ENCODE measurements around the gene DAPK1.
"Not testable (repeated sequence)": the region's sequence is repeated elsewhere in the genome, so short reads cannot be mapped to it uniquely, and the experiment has no call there.

DAPK1 gene

DNA sequence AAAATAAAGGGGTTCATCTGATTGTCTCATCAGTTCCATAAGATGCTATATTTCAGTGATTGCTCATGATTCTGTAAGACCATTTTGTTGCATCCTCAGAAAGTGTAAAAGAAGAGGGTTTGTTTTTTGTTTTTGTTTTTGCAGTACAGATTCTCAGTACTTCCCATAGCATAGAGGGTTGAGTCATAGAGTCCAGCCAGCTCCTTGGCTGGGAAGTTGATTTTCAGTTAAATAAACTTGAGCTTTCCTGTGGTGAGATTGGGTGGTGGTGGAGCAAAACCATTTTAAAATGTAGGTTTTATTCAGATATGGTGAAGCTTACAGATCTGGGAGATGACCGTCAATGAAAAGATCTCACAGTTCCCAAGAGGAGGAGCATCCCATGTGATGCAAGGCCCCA lies 48.2 kb downstream of the DAPK1 start:
- DNase-seq (ENCODE audit: low read depth), result no peak

DNA sequence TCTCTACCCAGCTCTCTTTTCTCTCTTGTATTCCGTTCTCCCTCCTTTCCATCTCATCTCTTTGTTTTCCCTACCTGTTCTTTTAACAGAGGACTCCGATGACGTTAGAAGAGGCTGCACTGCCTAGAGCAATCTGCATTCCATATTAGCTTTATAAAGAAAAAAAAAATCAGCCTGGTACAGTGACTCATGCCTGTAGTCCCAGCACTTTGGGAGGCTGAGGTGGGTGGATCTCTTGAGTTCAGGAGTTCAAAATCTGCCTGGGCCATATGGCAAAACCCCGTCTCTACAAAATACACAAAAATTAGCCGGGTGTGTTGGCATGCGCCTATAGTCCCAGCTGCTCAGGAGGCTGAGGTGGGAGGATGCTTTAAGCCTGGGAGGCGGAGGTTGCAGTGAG lies 49.0 kb downstream of the DAPK1 start:
- no peak for DNase-seq (ENCODE audit: low read depth)

DNA sequence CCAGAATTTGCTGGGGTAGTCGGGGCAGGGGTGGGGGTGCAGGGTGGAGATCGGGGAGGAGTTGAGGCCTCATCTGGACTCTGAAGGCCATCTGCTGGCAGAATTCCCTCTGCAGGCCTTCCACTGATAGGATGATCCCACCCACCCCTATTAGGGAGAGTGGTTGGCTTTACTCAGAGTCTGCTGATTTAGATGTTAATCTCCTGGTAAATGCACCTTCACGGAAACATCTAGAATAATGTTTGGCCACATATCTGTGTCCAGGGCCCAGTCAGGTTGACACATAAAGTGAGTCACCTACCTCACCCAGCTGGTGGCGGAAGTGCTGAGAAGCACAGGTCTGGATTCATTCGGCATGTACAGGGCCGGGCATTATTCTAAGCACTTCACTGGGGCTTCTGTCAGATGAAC lies 50.0 kb downstream of the DAPK1 start:
- no peak for DNase-seq (ENCODE audit: low read depth)

DNA sequence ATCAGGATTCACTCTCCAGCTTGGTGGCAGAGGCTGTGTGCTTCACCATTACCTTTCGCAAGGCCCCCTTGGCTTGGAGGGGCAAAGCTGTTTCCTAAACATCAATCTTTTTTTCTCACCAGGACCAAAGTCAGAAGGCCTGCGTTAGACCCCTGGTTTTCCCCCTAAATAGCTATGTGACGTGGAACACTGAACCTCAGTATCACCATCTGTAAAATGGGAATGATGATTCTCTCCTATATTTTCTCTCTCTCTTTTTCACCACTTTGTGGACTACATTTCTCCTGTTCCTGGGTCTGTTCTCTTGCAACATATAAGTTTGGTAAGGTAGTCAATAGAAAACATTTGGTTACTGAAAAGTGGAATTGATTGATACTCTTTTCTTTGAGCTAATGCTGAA lies 50.5 kb downstream of the DAPK1 start:
- DNase-seq (ENCODE audit: low read depth), result no peak

DNA sequence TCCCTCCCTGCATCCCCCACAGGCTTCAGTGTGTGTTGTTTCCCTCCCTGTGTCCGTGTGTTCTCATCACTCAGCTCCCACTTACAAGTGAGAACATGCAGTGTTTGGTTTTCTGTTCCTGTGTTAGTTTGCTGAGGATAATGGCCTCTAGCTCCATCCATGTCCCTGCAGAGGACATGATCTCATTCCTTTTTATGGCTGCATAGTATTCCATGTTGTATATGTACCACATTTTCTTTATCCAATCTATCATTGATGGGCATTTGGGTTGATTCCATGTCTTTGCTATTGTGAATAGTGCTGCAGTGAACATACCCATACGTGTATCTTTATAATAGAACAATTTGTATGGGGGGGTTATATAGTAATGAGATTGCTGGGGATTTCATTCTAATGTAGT lies 51.4 kb downstream of the DAPK1 start:
- DNase-seq (ENCODE audit: low read depth), result not testable (repeated sequence)

DNA sequence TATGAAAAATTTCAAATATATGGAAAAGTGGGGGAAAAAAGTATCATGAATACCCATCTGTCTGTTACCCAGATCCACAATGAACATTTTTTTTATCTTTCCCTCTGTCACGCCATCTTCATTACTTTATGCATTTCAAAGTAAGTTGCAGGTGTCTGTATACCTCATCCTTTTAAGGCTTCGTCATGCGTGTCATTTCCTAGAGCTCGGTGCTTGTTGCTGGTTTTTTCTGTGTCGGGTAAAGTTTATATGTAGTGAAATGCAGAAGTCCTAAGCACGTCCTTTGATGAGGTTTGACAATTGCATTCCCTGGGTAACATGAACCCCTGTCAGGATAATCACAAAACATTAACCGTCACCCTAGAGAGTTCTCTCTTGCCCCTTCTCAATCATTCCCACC lies 52.1 kb downstream of the DAPK1 start:
- DNase-seq (ENCODE audit: low read depth), result no peak

DNA sequence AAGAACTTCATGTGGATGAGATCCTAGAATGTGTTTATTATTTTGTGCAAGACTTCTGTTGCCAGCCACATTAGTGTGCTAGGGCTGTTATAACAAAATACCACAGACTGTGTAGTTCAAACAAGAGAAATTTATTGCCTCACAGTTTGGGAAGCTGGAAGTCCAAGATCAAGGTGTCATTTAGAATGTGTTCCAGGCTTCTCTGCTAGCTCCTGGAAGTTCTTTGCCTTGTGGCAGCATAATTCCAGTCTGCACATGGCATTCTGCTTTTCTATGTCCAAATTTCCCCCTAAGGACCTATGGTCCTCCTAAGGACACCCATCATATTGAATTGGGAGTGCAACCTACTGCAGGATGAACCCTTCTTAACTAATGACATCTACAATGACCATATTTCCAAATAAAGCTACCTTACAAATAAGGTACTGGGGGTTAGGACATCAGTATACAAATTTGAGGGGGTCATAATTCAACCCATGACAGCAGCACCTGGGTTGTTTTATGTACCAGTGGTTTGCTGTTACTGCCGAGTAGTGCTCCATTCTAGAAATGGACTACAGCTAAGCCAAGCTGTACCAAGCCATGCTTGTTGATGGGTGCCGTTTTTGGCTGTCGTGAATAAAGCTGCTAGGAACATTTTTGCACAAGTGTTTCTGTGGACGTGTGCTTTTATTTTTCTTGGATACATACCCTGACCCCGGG lies 52.7 kb downstream of the DAPK1 start:
- DNase-seq (ENCODE audit: low read depth), result no peak

DNA sequence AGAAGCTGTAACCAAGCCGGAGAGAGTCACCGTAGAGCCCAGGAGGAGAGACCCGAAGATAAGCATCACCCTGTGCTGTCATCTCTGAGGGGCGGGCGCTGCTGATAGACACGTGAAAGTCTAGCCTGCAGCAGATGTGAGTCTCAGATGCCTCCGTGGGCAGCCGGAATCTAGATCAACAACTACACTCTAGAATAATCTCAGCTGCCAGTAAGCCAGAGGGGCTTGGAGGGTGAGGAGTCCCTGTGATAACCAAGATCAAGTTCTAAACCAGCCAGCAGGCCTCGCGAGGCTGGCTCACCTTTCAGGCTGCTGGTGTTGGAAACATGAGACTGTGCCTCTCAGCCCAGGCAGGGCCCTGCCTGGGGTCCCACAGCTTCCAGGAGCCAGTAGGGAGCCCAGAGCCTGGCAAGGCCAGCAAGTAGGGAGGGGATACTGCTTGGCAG lies 54.1 kb downstream of the DAPK1 start:
- no peak for DNase-seq (ENCODE audit: low read depth)

DNA sequence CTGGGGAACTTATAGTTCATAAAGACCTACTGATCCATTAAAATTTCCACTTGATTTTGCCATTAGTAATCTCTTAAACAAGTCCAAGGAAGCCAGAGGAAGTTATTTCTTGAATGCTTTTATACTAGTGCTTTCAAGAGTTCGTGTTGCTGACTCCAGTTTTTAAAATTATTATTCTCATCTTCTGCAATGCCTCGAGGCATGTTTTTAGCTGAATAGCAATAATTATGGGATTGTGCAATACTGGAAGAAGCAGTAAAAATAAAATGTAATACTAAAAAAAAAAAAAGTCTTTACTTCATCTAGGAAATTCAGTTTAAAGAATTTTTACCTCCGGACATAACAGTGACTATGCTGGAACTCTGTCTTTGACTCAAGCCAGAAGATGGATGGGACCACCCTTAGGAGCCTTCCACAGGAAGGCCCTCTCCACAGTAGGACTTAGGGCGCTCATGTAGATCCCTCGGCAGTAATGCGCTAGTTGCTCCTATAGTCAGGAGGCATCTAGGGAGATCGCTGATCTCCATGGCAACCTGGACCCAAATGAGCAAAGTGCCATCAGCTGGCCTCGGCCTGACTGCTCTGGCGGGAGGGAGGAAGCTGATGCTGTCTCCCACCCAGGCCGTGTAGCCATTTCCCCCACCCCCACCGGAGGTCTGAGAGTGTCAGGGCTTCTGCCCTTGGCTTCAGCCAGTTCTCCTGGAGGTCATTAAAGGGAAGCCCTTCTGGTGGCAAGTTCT lies 56.7 kb downstream of the DAPK1 start:
- DNase-seq (ENCODE audit: low read depth), result no peak

DNA sequence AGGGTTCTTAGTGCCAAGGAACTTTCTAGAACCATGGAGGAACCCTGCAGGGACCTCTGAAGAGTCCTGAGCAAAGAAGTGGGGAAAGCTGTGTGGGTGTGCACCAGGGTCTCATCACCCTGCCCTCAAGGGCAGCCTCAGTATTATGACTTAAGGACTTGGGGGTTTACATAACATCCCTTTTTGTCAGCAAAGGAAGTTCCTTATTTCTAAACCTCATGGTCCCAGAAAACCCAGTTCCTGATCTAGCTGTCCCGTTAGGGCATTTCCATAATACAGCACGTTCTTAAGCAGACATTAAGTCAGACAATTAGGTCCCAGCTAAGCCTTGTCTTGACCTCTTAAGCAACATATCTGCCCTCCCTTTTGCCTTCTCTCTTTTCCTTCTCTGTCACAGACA lies 57.3 kb downstream of the DAPK1 start:
- DNase-seq (ENCODE audit: low read depth), result no peak

DNA sequence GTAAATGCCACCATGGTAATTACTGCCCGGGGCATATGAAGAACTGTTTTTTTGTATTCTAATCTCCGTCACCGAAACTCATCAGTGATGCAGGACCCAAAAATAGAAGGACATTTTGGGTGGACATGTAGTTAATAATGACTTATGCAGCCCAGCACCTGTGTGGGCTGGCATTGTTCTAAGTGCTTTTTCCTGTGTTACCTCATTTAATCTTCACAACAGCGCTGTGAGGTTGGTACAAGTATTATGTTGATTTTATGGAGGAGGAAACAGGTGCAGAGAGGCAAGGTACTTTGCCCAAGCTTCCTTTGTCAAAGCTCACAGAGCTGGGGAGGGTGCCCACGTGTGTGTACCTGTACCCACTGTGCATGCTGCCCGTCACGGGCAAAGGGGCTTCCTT lies 58.4 kb downstream of the DAPK1 start:
- no peak for DNase-seq (ENCODE audit: low read depth)

DNA sequence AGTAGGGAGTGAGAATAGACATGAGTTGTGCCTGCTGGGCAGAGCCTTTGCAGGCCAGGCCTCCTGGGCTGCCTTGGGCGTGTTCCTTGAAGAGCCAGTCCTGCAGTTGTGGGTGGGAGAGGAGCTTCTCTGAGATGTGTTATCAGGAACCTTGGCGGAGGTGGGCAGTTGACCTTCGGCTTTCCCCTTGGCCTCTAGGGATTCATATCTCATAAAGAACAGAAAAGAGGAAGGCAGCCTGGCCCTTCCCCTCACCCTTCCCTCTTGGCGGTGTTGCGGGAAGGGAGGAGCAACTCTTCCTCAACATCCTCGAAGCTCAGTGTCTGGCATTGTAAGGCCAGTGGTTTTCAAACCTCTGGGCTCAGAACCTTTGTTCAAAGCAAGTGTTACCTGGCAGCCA lies 59.2 kb downstream of the DAPK1 start:
- no peak for DNase-seq (ENCODE audit: low read depth)

DNA sequence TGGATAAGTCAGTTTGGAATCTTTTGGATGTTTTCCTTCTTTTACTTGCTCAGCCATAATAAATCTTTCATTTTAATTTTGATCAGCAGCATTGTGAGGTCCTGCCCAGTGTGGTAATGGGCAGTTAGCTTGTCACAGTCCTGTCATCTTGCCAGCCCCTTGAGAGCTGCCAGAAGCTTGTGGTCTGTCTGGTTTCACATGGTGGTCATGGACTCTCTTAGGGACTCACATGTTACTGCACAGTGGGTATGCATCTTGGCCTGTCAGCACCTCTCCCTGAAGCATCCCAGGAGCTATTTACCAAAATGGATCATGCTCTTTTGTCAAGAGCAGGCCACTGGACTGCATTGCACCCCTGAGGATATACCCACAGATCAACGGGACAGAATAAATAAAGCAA lies 60.3 kb downstream of the DAPK1 start:
- DNase-seq (ENCODE audit: low read depth), result no peak

DNA sequence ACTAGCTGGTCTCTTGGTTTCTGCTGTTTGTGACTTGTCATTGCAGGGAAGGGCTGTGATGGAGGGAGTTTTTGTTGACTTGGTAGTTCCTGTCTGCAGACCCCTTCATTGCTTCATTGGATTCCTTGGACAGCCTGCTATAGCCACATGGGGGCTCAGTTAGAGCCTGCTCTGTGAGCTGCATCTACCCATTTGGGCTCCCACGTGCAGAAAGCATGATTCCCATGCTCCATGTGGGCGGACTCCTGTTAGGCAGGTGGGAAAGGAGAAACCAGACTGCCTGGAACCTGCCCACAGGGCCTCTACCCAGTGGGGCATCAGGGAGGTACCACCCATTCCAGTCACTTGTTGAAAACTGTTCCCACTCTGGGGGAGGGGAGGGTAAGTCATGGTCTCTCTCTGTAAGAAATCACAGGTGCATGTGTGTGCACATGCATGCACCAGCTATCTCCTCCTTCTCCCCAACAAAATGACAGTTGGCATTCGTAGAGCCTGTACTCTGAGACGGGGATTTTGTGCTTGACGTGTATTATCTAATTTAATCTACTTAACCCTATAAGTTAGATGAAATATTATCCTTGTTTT lies 61.0 kb downstream of the DAPK1 start:
- DNase-seq (ENCODE audit: low read depth), result no peak

DNA sequence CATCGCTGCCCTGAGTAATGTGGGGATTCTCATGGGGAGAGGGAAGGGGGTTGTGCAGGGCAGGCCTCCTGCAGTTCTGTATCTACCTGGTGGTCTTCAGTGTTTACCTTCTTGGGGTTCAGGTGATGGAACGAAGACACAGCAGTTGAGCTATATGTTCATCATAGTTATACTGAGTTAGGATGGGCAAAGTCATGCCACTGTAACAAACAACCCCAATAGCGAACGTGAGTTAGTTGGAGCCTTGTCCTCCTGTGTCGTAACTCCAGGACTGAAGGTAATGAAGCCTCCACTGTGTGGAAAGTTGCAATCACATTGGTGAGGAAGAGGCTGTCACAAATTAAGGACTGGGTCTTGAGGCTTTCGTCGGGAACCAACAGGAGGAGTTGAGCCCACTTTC lies 64.4 kb downstream of the DAPK1 start:
- no peak for DNase-seq (ENCODE audit: low read depth)

DNA sequence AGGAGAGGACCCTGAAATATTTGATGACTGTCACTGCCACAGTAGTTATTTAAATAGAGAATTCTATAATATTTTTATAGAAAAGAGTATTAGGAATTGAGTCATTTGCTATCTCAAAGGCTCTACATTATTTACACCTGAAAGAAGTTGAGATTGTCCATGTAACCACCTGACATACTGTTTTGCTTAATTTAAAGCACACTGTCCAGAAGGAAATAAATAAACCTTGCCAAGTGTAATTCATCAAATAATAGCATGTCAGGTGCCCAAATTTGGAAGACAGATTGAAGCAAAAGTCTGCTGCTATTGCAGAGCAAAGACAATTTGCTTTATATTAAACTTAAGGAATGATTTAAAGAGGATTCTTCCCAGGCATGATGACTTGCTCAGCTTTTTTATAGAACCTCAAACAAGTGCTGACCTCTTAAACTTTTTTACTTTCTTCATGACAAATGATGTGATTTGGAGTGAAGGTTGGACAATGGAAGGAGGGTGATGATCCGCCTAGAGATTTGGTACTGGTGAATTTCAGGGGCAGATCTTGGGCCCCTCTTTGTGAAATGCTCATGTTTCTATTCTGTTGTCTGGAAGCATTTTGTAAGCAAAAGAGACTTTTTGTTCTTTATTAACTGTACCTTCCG lies 65.0 kb downstream of the DAPK1 start:
- DNase-seq (ENCODE audit: low read depth), result no peak

DNA sequence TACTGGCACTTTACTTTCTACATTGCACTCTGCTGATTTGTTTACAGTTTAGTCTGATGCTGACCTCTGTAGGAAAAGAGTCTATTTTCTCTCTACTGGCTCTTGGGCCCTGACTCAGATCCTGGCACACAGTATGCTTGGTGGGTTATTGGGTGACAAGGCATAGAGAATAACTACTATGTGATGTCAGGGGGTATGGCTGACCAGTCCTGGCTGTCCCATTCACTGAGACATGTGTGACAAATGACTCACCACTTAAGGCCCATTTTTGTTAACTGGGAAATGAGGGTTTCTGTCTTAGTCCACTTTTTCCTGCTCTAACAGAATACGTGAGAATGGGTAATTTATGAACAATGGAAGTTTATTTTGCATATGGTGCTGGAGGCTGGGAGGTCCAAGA lies 66.4 kb downstream of the DAPK1 start:
- DNase-seq (ENCODE audit: low read depth), result no peak

DNA sequence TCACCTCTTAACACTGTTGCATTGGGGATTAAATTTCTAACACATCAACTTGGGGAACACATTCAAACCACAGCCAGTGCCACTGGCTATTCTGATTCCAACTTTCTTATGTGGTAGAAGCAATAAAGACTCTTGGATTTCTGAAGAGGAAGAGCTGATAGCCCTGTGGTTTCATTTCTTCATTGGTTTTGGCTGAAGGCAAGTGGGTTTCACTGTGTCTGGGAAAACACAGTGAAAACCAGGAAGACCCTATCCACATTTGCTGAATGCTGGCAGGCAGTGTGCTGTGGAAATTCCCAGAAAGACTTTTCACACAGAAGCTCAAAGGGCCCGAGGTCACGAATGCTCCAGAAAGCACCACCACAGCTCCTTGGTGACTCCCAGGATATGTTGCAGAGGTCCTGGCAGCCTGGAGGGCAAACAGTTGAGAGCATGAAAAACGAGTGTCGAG lies 67.1 kb downstream of the DAPK1 start:
- no peak for DNase-seq (ENCODE audit: low read depth)

DNA sequence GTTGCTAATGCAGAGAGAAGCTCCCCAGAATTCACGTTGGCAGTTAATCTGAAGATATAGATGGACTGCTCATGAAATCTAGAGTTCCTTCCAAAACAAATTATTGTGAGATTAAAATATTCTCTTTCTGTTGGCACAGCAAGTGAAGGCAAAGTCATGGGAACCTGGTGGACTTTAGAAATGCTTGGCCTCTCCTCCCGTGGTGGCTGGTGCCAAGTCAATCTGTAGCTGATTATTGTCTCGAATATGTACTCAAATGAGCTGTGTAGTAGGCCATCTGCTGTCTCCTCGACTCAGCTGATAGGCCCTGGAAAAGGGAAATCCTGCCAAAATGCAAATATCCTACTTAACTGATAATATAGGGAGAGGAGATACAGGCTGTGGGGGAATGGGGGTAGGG lies 69.3 kb downstream of the DAPK1 start:
- DNase-seq (ENCODE audit: low read depth), result no peak

DNA sequence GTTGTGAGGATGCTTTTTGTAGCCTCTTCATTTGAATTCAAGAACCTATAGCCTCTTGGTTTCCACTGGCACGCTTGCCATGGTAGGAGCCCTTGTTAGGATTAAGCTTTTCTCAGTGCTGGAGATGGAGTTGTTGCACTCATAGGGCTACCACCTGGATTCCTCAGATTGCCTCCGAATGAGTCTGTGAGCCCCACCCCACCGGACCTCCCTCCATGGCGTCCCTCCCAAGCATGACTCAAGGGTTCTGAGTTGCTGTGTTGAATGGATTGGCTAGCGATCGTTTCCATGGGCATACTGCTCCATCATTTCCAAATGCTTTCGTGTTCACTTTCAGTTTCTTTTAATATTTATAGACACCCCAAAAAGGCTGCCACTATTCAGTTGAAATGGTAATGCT lies 69.9 kb downstream of the DAPK1 start:
- no peak for DNase-seq (ENCODE audit: low read depth)

DNA sequence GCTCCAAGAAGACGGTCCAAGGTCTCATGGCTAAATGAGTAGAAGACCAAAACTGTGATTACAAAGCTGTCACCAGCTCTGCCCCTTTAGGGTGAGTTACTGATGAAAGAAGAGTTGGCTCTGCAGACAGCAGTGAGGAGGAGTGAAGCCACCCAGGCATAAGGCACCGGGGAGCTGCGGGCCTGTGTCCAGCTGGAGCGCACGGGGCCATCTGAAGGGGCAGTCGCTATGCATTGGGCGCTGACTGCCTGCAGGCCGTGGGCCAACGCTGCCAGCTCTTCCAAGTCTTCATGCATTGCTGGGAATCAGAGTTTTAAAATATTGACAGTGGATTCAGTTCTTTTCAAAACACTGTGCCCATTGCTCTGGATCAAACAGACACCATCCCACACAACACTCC lies 70.3 kb downstream of the DAPK1 start:
- DNase-seq (ENCODE audit: low read depth), result no peak

DNA sequence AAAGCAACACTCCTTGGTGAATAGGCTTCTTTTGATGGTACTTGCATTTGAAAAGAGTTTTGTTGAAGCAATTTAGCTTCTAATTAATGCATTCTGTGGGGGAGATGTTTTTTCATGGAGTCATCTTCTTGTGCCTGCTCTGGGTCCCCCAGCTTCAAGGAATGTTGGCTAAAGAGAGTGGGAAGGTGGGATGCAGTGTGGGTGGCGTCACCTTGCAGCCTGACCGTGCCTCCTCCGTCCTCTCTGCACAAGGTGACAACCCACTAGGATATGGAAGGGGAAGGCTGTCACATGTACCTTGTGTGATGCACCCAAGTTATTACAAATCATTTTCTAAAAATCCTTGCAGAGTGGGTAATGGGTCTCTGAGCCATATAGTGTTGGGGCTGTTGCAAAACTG lies 70.7 kb downstream of the DAPK1 start:
- DNase-seq (ENCODE audit: low read depth), result no peak

DNA sequence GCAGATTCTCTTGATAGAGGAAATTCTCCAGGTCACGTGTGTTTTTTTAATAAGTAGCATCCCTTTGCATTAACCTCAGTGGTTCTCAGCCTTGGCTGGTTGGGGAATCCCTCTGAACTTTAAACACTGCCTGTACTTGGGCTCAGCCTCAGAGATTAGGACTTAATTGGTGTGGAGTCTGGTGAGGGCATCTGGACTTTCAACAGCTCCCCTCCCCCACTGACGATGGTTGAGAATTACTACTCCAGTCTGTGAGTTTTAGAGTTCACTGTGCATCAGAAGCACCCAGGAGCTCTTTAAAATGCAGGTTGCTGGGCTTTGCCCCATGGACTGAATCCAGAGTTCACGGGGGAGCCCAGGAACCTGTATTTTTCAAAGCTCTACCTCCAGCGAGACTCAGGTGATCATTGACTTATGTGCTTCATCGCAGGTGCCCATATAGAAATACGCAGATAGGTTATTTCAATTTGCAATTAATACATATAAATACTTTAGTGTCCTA lies 71.4 kb downstream of the DAPK1 start:
- DNase-seq (ENCODE audit: low read depth), result no peak
